WTC11 (cell line): ENCODE measurements around the gene TNXB.

ENCODE experiments used
- ATF3 ChIP-seq: sonication (generic); formaldehyde crosslinking; conservative IDR thresholded peaks from 2 replicates; pipeline ENCODE4 v1.8.1; 2022; ENCODE audit warnings: mild to moderate bottlenecking, missing genetic modification reagents
- ETV6 ChIP-seq: sonication (generic); formaldehyde crosslinking; IDR thresholded peaks from 2 replicates; pipeline ENCODE4 v1.8.1; 2022; ENCODE audit warnings: mild to moderate bottlenecking, missing genetic modification reagents
- FOXK1 ChIP-seq: sonication (generic); formaldehyde crosslinking; IDR thresholded peaks from 2 replicates; pipeline ENCODE4 v1.8.0; 2022; ENCODE audit warnings: mild to moderate bottlenecking, moderate library complexity, missing genetic modification reagents
- FOXP4 ChIP-seq: sonication (generic); formaldehyde crosslinking; IDR thresholded peaks from 2 replicates; pipeline ENCODE4 v1.8.0; 2022; ENCODE audit warnings: mild to moderate bottlenecking, missing genetic modification reagents
- GRHL2 ChIP-seq: fragments of 250-450 bp; sonication (Bioruptor Pico); IDR thresholded peaks from 2 replicates; pipeline ENCODE4 v1.8.0; 2022; ENCODE audit warnings: mild to moderate bottlenecking, moderate library complexity; ENCODE audit not compliant: insufficient replicate concordance, severe bottlenecking
- NR2C2 ChIP-seq: sonication (generic); formaldehyde crosslinking; IDR thresholded peaks from 2 replicates; pipeline ENCODE4 v1.8.0; 2022; ENCODE audit warnings: mild to moderate bottlenecking, missing genetic modification reagents
- PRRX2 ChIP-seq: fragments of 250-450 bp; sonication (Bioruptor Pico); IDR thresholded peaks from 2 replicates; pipeline ENCODE4 v1.8.0; 2021; ENCODE audit warnings: mild to moderate bottlenecking
- USF1 ChIP-seq: sonication (generic); formaldehyde crosslinking; IDR thresholded peaks from 2 replicates; pipeline ENCODE4 v1.8.0; 2022; ENCODE audit warnings: mild to moderate bottlenecking, missing genetic modification reagents

GRCh38 chr6:32153564-32154513, 44.7 kb upstream of the TNXB start, which contains the start of gene PPT2:
- TF ChIP-seq PRRX2 (no peak), GRHL2 (CRISPR knock-in tag) (no peak), FOXP4 (CRISPR knock-in tag) (0 out of 2 replicates have a peak, but pooled peaks have one; percentile 37), ETV6 (CRISPR knock-in tag) (peak; percentile 18), NR2C2 (CRISPR knock-in tag) (no peak), FOXK1 (peak; percentile 67; the same call in 1 of the 2 replicates), ATF3 (CRISPR knock-in tag) (no peak), USF1 (CRISPR knock-in tag) (no peak)
